Gastroesophageal sphincter (tissue), 3 donors: ENCODE measurements around the gene PCDHA12.
"Not testable (repeated sequence)": the region's sequence is repeated elsewhere in the genome, so short reads cannot be mapped to it uniquely, and the experiment has no call there.

Source experiments
- EP300 ChIP-seq: sonication (generic); formaldehyde crosslinking; IDR thresholded peaks from one replicate; pipeline ENCODE4 v1.6.1; 2017; ENCODE audit warnings: antibody characterized with exemption, mild to moderate bottlenecking
- TF ChIP-seq, protein P1 (sequence below), 4 experiments: fragments of 200-600 bp in 2 of 4; fragments of 450-650 bp in 2 of 4; sonication (generic) in 1 of 4; IDR thresholded peaks; one replicate each; pipeline ENCODE4 v1.5.1; 2017 to 2019; ENCODE audit warnings: antibody characterized with exemption in 4 of 4, mild to moderate bottlenecking in 2 of 4, moderate library complexity in 2 of 4

GRCh38 chr5:140829511-140830501 is 45.3 kb upstream of the PCDHA12 start:
- TF ChIP-seq, protein P1, sequence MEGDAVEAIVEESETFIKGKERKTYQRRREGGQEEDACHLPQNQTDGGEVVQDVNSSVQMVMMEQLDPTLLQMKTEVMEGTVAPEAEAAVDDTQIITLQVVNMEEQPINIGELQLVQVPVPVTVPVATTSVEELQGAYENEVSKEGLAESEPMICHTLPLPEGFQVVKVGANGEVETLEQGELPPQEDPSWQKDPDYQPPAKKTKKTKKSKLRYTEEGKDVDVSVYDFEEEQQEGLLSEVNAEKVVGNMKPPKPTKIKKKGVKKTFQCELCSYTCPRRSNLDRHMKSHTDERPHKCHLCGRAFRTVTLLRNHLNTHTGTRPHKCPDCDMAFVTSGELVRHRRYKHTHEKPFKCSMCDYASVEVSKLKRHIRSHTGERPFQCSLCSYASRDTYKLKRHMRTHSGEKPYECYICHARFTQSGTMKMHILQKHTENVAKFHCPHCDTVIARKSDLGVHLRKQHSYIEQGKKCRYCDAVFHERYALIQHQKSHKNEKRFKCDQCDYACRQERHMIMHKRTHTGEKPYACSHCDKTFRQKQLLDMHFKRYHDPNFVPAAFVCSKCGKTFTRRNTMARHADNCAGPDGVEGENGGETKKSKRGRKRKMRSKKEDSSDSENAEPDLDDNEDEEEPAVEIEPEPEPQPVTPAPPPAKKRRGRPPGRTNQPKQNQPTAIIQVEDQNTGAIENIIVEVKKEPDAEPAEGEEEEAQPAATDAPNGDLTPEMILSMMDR (IDR thresholded peaks at IDR 0.05), result not testable (repeated sequence)
- TF ChIP-seq EP300, result not testable (repeated sequence)
